ENCODE measurements around the gene PRKN. TPM values are rescaled to one million over a fixed set of nuclear protein-coding genes. Genes with fewer than 3 reads are reported as not detected.

PRKN gene
- polyA plus RNA-seq, 1 donor from 2014 or later, result 1.2 TPM

- no peak overlapping the region for H3K4me3 ChIP-seq (ENCODE audit: low read length)
- H3K27ac ChIP-seq (ENCODE audit: low read length), result no peak overlapping the region
- no peaks in the 10 kb centered on the region for H3K9me3 ChIP-seq (ENCODE audit: low read length)
- H3K9me2 ChIP-seq (ENCODE audit: insufficient read depth, low read length), result no peaks in the 10 kb centered on the region
- no peak overlapping the region for H2AFZ ChIP-seq (ENCODE audit: low read depth, low read length)
- TF ChIP-seq RAD21 (conservative IDR thresholded peaks at IDR 0.05), result no peak
- no peak for TF ChIP-seq EZH2 (IDR thresholded peaks at IDR 0.05; ENCODE audit: borderline replicate concordance, insufficient read depth, low read length, poor library complexity, severe bottlenecking)
- no peak for TF ChIP-seq SMC3 (conservative IDR thresholded peaks at IDR 0.05; ENCODE audit: poor library complexity)
- TF ChIP-seq CTCF (IDR thresholded peaks at IDR 0.05; ENCODE audit: poor library complexity, severe bottlenecking), result no peak
- no peak for TF ChIP-seq TAF1 (IDR thresholded peaks at IDR 0.05; ENCODE audit: low read depth)
- TF ChIP-seq POLR2AphosphoS5 (IDR thresholded peaks at IDR 0.05), result no peak
- no peak for TF ChIP-seq MXI1 (conservative IDR thresholded peaks at IDR 0.05; ENCODE audit: poor library complexity, severe bottlenecking)
- no peak for TF ChIP-seq REST (IDR thresholded peaks at IDR 0.05; ENCODE audit: borderline replicate concordance)
- no peak for TF ChIP-seq EP300 (conservative IDR thresholded peaks at IDR 0.05; ENCODE audit: poor library complexity, severe bottlenecking)
- H3K9ac ChIP-seq (ENCODE audit: low read length), result no peak overlapping the region
- H3K4me2 ChIP-seq (ENCODE audit: low read length), result no peak overlapping the region
- no peaks in the 10 kb centered on the region for H3K79me2 ChIP-seq (replicated peaks; ENCODE audit: insufficient read depth, low read length)
- no peaks in the 10 kb centered on the region for H3K36me3 ChIP-seq (ENCODE audit: insufficient read depth, low read length)
- no peaks in the 10 kb centered on the region for H3K27me3 ChIP-seq (ENCODE audit: insufficient read depth, low read depth, low read length)
- no peaks in the 10 kb centered on the region for H3F3A ChIP-seq (ENCODE audit: insufficient read depth, low read length, poor library complexity, severe bottlenecking)
- H4K20me1 ChIP-seq (ENCODE audit: insufficient read depth), result no peaks in the 10 kb centered on the region
These were observed 1423.8 kb downstream of the PRKN start for GRCh38 chr6:161303628-161304340.

GRCh38 chr6:161302949-161303348 is 1424.6 kb downstream of the PRKN start:
- no peak overlapping the region for H2AFZ ChIP-seq (ENCODE audit: low read depth, low read length)
- H3K27me3 ChIP-seq (ENCODE audit: insufficient read depth, low read depth, low read length), result no peaks in the 10 kb centered on the region
- no peak overlapping the region for H3K9ac ChIP-seq (ENCODE audit: low read length)
- H3K36me3 ChIP-seq (ENCODE audit: insufficient read depth, low read length), result no peaks in the 10 kb centered on the region
- no peaks in the 10 kb centered on the region for H4K20me1 ChIP-seq (ENCODE audit: insufficient read depth)
- H3K9me3 ChIP-seq (ENCODE audit: low read length), result no peaks in the 10 kb centered on the region
- no peak overlapping the region for H3K27ac ChIP-seq (ENCODE audit: low read length)
- H3K79me2 ChIP-seq (replicated peaks; ENCODE audit: insufficient read depth, low read length), result no peaks in the 10 kb centered on the region
- no peak overlapping the region for H3K4me2 ChIP-seq (ENCODE audit: low read length)
- no peak for TF ChIP-seq EZH2 (IDR thresholded peaks at IDR 0.05; ENCODE audit: borderline replicate concordance, insufficient read depth, low read length, poor library complexity, severe bottlenecking)
- no peak for TF ChIP-seq SMC3 (conservative IDR thresholded peaks at IDR 0.05; ENCODE audit: poor library complexity)
- TF ChIP-seq MXI1 (conservative IDR thresholded peaks at IDR 0.05; ENCODE audit: poor library complexity, severe bottlenecking), result no peak
- TF ChIP-seq REST (IDR thresholded peaks at IDR 0.05; ENCODE audit: borderline replicate concordance), result no peak
- TF ChIP-seq RAD21 (conservative IDR thresholded peaks at IDR 0.05), result no peak
- no peak for TF ChIP-seq POLR2AphosphoS5 (IDR thresholded peaks at IDR 0.05)
- no peak for TF ChIP-seq TAF1 (IDR thresholded peaks at IDR 0.05; ENCODE audit: low read depth)
- TF ChIP-seq EP300 (conservative IDR thresholded peaks at IDR 0.05; ENCODE audit: poor library complexity, severe bottlenecking), result no peak
- no peak for TF ChIP-seq CTCF (IDR thresholded peaks at IDR 0.05; ENCODE audit: poor library complexity, severe bottlenecking)
- H3K9me2 ChIP-seq (ENCODE audit: insufficient read depth, low read length), result no peaks in the 10 kb centered on the region
- H3F3A ChIP-seq (ENCODE audit: insufficient read depth, low read length, poor library complexity, severe bottlenecking), result no peaks in the 10 kb centered on the region
- no peak overlapping the region for H3K4me3 ChIP-seq (ENCODE audit: low read length)

All from neural cell (in vitro differentiated cells).